ENCODE measurements around the gene PKNOX1.

- no peak for TF ChIP-seq STAT1 (IDR thresholded peaks at IDR 0.05; ENCODE audit: unreplicated experiment)
- TF ChIP-seq, protein P1, sequence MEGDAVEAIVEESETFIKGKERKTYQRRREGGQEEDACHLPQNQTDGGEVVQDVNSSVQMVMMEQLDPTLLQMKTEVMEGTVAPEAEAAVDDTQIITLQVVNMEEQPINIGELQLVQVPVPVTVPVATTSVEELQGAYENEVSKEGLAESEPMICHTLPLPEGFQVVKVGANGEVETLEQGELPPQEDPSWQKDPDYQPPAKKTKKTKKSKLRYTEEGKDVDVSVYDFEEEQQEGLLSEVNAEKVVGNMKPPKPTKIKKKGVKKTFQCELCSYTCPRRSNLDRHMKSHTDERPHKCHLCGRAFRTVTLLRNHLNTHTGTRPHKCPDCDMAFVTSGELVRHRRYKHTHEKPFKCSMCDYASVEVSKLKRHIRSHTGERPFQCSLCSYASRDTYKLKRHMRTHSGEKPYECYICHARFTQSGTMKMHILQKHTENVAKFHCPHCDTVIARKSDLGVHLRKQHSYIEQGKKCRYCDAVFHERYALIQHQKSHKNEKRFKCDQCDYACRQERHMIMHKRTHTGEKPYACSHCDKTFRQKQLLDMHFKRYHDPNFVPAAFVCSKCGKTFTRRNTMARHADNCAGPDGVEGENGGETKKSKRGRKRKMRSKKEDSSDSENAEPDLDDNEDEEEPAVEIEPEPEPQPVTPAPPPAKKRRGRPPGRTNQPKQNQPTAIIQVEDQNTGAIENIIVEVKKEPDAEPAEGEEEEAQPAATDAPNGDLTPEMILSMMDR (conservative IDR thresholded peaks at IDR 0.05; ENCODE audit: low read depth in 2 of 2): no peak
- no peak for TF ChIP-seq EZH2 (IDR thresholded peaks at IDR 0.05; ENCODE audit: low read depth, unreplicated experiment)
- no peak for TF ChIP-seq EZH2phosphoT487 (IDR thresholded peaks at IDR 0.05; ENCODE audit: unreplicated experiment)
- TF ChIP-seq JUNB (IDR thresholded peaks at IDR 0.05; ENCODE audit: unreplicated experiment): no peak
- TF ChIP-seq CREB1 (CRISPR knock-in tag; IDR thresholded peaks at IDR 0.05; ENCODE audit: low read depth): no peak
- no peak; the same call in none of the 2 replicates for TF ChIP-seq POLR2AphosphoS5 (IDR thresholded peaks at IDR 0.05; ENCODE audit: low read depth)
- TF ChIP-seq REST (IDR thresholded peaks at IDR 0.05; ENCODE audit: unreplicated experiment): no peak
- no peak for TF ChIP-seq ZNF331 (CRISPR knock-in tag; IDR thresholded peaks at IDR 0.05; ENCODE audit: low read depth)
These were observed 17.3 kb upstream of the PKNOX1 start for GRCh38 chr21:42956824-42957630.

Data from GM23338 (cell line).